H9 (cell line): ENCODE data around the gene XAF1. TPM values are rescaled to one million over a fixed set of nuclear protein-coding genes. Genes with fewer than 3 reads are reported as not detected.

Source experiments
- DNase-seq: peaks from one replicate; pipeline ENCODE4 v3.0.0-alpha.2; 2017
- H2AFZ ChIP-seq: one replicate; pipeline ENCODE4 v1.6.1; 2013; ENCODE audit warnings: mild to moderate bottlenecking, low read length, control low read depth, moderate library complexity
- H2AK5ac ChIP-seq: 2 replicates; pipeline ENCODE4 v1.6.1; 2013; ENCODE audit warnings: low read length, control low read depth, mixed read lengths; ENCODE audit not compliant: insufficient read length
- H2BK120ac ChIP-seq: one replicate; pipeline ENCODE4 v1.6.1; 2013; ENCODE audit warnings: low read depth, mild to moderate bottlenecking, low read length, control low read depth, inconsistent platforms; ENCODE audit not compliant: poor library complexity, severe bottlenecking
- H2BK12ac ChIP-seq: 2 replicates; pipeline ENCODE4 v1.6.1; 2013; ENCODE audit warnings: low read length, control low read depth, mixed read lengths, low read depth; ENCODE audit not compliant: insufficient read length
- H2BK15ac ChIP-seq: 2 replicates; pipeline ENCODE4 v1.6.1; 2013; ENCODE audit warnings: low read depth, low read length, control low read depth
- H2BK20ac ChIP-seq: one replicate; pipeline ENCODE4 v1.6.1; 2013; ENCODE audit warnings: low read depth, mild to moderate bottlenecking, low read length, control low read depth, inconsistent platforms; ENCODE audit not compliant: poor library complexity, severe bottlenecking
- H2BK5ac ChIP-seq: 2 replicates; pipeline ENCODE4 v1.6.1; 2013; ENCODE audit warnings: low read length, control low read depth, mixed read lengths; ENCODE audit not compliant: insufficient read length
- H3K14ac ChIP-seq: 2 replicates; pipeline ENCODE4 v1.6.1; 2013; ENCODE audit warnings: low read length, control low read depth; ENCODE audit not compliant: insufficient read depth
- H3K18ac ChIP-seq: 2 replicates; pipeline ENCODE4 v1.6.1; 2013; ENCODE audit warnings: low read depth, mild to moderate bottlenecking, mixed read lengths, low read length, control low read depth; ENCODE audit not compliant: insufficient read length
- H3K23ac ChIP-seq: 2 replicates; pipeline ENCODE4 v1.6.1; 2013; ENCODE audit warnings: low read length, control low read depth, mixed read lengths, low read depth; ENCODE audit not compliant: insufficient read length
- H3K23me2 ChIP-seq: 2 replicates; pipeline ENCODE4 v1.6.1; 2013; ENCODE audit warnings: low read depth, mild to moderate bottlenecking, mixed read lengths, low read length, control low read depth; ENCODE audit not compliant: insufficient read length, poor library complexity, severe bottlenecking
- H3K27ac ChIP-seq: 2 replicates; pipeline ENCODE4 v1.5.1; 2013; ENCODE audit warnings: low read length, control low read depth, mixed read lengths, low read depth; ENCODE audit not compliant: insufficient read length
- H3K27me3 ChIP-seq: 2 replicates; pipeline ENCODE4 v1.6.1; 2013; ENCODE audit warnings: low read length, control low read depth, inconsistent platforms; ENCODE audit not compliant: insufficient read depth
- H3K4ac ChIP-seq: 2 replicates; pipeline ENCODE4 v1.6.1; 2013; ENCODE audit warnings: low read depth, mild to moderate bottlenecking, control low read depth, inconsistent platforms, low read length, moderate library complexity
- H3K4me1 ChIP-seq: 2 replicates; pipeline ENCODE4 v1.6.1; 2013; ENCODE audit warnings: low read length, control low read depth, inconsistent platforms; ENCODE audit not compliant: insufficient read depth
- H3K4me2 ChIP-seq: 2 replicates; pipeline ENCODE4 v1.6.1; 2013; ENCODE audit warnings: low read length, control low read depth, mixed read lengths; ENCODE audit not compliant: insufficient read length, insufficient read depth
- H3K56ac ChIP-seq: 2 replicates; pipeline ENCODE4 v1.6.1; 2013; ENCODE audit warnings: low read depth, mild to moderate bottlenecking, mixed read lengths, low read length, control low read depth; ENCODE audit not compliant: insufficient read length
- H3K79me1 ChIP-seq: 2 replicates; pipeline ENCODE4 v1.6.1; 2013; ENCODE audit warnings: low read depth, mild to moderate bottlenecking, moderate library complexity, low read length, control low read depth, inconsistent platforms; ENCODE audit not compliant: insufficient read depth, poor library complexity, severe bottlenecking
- H3K79me2 ChIP-seq: 2 replicates; pipeline ENCODE4 v1.6.1; 2013; ENCODE audit warnings: low read length, control low read depth, inconsistent platforms; ENCODE audit not compliant: insufficient read depth
- H3K9ac ChIP-seq: 2 replicates; pipeline ENCODE4 v1.6.1; 2013; ENCODE audit warnings: low read length, control low read depth, mixed read lengths; ENCODE audit not compliant: insufficient read length; ENCODE audit errors: extremely low read depth
- H3K9me3 ChIP-seq: one replicate; pipeline ENCODE4 v1.6.1; 2013; ENCODE audit warnings: low read depth, low read length, inconsistent platforms; ENCODE audit not compliant: control insufficient read depth
- H3T11ph ChIP-seq: one replicate; pipeline ENCODE4 v1.6.1; 2013; ENCODE audit warnings: mild to moderate bottlenecking, low read length, control low read depth, inconsistent platforms
- H4K20me1 ChIP-seq: one replicate; pipeline ENCODE4 v1.6.1; 2013; ENCODE audit not compliant: control insufficient read depth, insufficient read length, insufficient read depth
- H4K5ac ChIP-seq: 2 replicates; pipeline ENCODE4 v1.6.1; 2013; ENCODE audit warnings: low read depth, mild to moderate bottlenecking, mixed read lengths, low read length, control low read depth; ENCODE audit not compliant: insufficient read length
- H4K8ac ChIP-seq: replicated peaks from 2 replicates; pipeline ENCODE4 v1.6.1; 2013; ENCODE audit warnings: low read length, control low read depth, mixed read lengths, low read depth; ENCODE audit not compliant: insufficient read length
- H4K91ac ChIP-seq: 2 replicates; pipeline ENCODE4 v1.6.1; 2013; ENCODE audit warnings: low read depth, mild to moderate bottlenecking, moderate library complexity, mixed read lengths, low read length, control low read depth; ENCODE audit not compliant: insufficient read length
- H3K27ac Mint-ChIP-seq, 3 experiments: 2 replicates in 2 of 3; 3 replicates in 1 of 3; pipeline ENCODE4 v1.8.0; 2020 to 2021; ENCODE audit warnings: mixed read lengths in 3 of 3, mild to moderate bottlenecking in 1 of 3, moderate library complexity in 1 of 3
- H3K27me3 Mint-ChIP-seq: 2 replicates; pipeline ENCODE4 v1.8.0; 2021; ENCODE audit warnings: low read depth, mild to moderate bottlenecking, moderate library complexity, mixed read lengths
- H3K36me3 Mint-ChIP-seq, 3 experiments: 2 replicates in 2 of 3; 3 replicates in 1 of 3; pipeline ENCODE4 v1.8.0; 2020 to 2021; ENCODE audit warnings: low read depth in 3 of 3, mixed read lengths in 3 of 3; ENCODE audit not compliant: insufficient read depth in 1 of 3
- H3K4me1 Mint-ChIP-seq, 2 experiments: 2 replicates each; pipeline ENCODE4 v1.8.0; 2020; ENCODE audit warnings: mixed read lengths in 2 of 2
- H3K4me3 Mint-ChIP-seq, 2 experiments: 2 replicates in 1 of 2; 3 replicates in 1 of 2; pipeline ENCODE4 v1.8.0; 2020 to 2021; ENCODE audit warnings: mild to moderate bottlenecking in 2 of 2, mixed read lengths in 2 of 2, moderate library complexity in 1 of 2
- H3K9me3 Mint-ChIP-seq, 2 experiments: 2 replicates in 1 of 2; 3 replicates in 1 of 2; pipeline ENCODE4 v1.8.0; 2020; ENCODE audit warnings: mild to moderate bottlenecking in 2 of 2, mixed read lengths in 2 of 2, moderate library complexity in 1 of 2
- WGBS: extraction: QIAGEN DNeasy Blood & Tissue Kit; methylation state at CpG from one replicate; pipeline ENCODE4 v1.1.7; 2013; ENCODE audit warnings: missing lambda C conversion rate, low lambda C conversion rate, mixed read lengths; ENCODE audit not compliant: insufficient read length; ENCODE audit errors: extremely low coverage; 5-methylcytosine and 5-hydroxymethylcytosine counted together
- total RNA-seq: library from RNA; stranded (reverse); gene quantifications from 2 replicates; pipeline ENCODE4 v1.2.1, GENCODE V29; 2021
- TF ChIP-seq, protein P1 (sequence below): fragments of 200-600 bp; sonication (generic); conservative IDR thresholded peaks from 3 replicates; pipeline ENCODE4 v1.8.0; 2021; ENCODE audit warnings: antibody characterized with exemption, mild to moderate bottlenecking

The XAF1 gene
- total RNA-seq, 1 experiment from 2014 or later: not detected

GRCh38 chr17:6811510-6811909 lies 55.7 kb downstream of the XAF1 start:
- H3K27me3 ChIP-seq: no peaks in the 10 kb centered on the region
- H2BK20ac ChIP-seq: no peak overlapping the region
- H3K18ac ChIP-seq: no peak overlapping the region
- H3K36me3 Mint-ChIP-seq: peaks cover 0 to 2% (median 0%) of the 10 kb centered on the region in 3 experiments; a peak in 1 of 7 replicates
- H2BK120ac ChIP-seq: no peak overlapping the region
- H2BK5ac ChIP-seq: no peak overlapping the region
- H3K9ac ChIP-seq: no peak overlapping the region
- H3K27ac ChIP-seq: no peak overlapping the region
- no peak overlapping the region for H2BK15ac ChIP-seq
- H4K8ac ChIP-seq: no peak overlapping the region
- no peak overlapping the region for H4K5ac ChIP-seq
- no CpG with 5 or more reads among the region's 9 CpGs for WGBS
- H3K79me1 ChIP-seq: no peaks in the 10 kb centered on the region
- H3K4me1 Mint-ChIP-seq: no peaks in the 10 kb centered on the region
- H3T11ph ChIP-seq: no peak overlapping the region
- no peak overlapping the region for H3K56ac ChIP-seq
- H2AFZ ChIP-seq: no peak overlapping the region
- H3K27me3 Mint-ChIP-seq: peaks cover 19% of the 10 kb centered on the region
- peaks cover 8 to 26% of the 10 kb centered on the region in 2 experiments for H3K9me3 Mint-ChIP-seq
- no peak overlapping the region for H3K4me2 ChIP-seq
- no peaks in the 10 kb centered on the region for H4K20me1 ChIP-seq
- no peak overlapping the region for H2AK5ac ChIP-seq
- H3K79me2 ChIP-seq: no peaks in the 10 kb centered on the region
- no peak overlapping the region for H2BK12ac ChIP-seq
- no peak for DNase-seq
- no peaks in the 10 kb centered on the region for H3K23me2 ChIP-seq
- H4K91ac ChIP-seq: no peak overlapping the region
- no peak overlapping the region for H3K4ac ChIP-seq
- TF ChIP-seq, protein P1, sequence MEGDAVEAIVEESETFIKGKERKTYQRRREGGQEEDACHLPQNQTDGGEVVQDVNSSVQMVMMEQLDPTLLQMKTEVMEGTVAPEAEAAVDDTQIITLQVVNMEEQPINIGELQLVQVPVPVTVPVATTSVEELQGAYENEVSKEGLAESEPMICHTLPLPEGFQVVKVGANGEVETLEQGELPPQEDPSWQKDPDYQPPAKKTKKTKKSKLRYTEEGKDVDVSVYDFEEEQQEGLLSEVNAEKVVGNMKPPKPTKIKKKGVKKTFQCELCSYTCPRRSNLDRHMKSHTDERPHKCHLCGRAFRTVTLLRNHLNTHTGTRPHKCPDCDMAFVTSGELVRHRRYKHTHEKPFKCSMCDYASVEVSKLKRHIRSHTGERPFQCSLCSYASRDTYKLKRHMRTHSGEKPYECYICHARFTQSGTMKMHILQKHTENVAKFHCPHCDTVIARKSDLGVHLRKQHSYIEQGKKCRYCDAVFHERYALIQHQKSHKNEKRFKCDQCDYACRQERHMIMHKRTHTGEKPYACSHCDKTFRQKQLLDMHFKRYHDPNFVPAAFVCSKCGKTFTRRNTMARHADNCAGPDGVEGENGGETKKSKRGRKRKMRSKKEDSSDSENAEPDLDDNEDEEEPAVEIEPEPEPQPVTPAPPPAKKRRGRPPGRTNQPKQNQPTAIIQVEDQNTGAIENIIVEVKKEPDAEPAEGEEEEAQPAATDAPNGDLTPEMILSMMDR: no peak
- no peaks in the 10 kb centered on the region for H3K9me3 ChIP-seq
- no peak overlapping the region for H3K23ac ChIP-seq
- no peak overlapping the region for H3K27ac Mint-ChIP-seq
- H3K4me3 Mint-ChIP-seq: no peak overlapping the region
- no peak overlapping the region; the same call in 1 of the 2 replicates for H3K14ac ChIP-seq
- H3K4me1 ChIP-seq: no peaks in the 10 kb centered on the region
